Measurements from ENCODE around the gene C2orf49.
"Not testable (repeated sequence)": the region's sequence is repeated elsewhere in the genome, so short reads cannot be mapped to it uniquely, and the experiment has no call there.

C2orf49 gene

DNA sequence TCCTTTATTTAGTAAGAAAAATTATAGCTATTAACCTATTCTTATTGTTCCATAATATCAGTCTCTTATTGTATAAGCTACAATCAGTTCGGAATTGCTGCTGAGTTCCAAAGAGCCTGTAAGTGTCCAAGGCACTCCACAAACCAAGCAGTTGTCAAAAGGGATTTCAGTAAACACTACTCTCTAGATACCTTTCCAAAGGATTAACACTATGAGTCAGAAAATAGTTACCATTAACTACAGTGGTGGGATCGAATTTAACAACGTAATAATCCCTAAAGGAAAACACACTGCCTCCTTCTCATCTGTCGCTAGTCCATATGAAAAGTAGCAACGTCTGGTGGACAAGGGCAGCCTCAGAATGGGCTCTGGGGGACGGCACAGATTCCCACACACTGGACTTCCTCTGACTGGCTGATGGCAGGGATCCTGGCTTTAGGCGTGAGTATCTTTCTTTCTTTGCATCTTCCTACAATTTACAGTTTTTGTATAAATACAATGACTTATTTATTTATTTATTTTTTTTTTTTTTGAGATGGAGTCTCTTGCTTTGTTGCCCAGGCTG lies 16.6 kb upstream of the C2orf49 start:
- TF ChIP-seq, protein P1, sequence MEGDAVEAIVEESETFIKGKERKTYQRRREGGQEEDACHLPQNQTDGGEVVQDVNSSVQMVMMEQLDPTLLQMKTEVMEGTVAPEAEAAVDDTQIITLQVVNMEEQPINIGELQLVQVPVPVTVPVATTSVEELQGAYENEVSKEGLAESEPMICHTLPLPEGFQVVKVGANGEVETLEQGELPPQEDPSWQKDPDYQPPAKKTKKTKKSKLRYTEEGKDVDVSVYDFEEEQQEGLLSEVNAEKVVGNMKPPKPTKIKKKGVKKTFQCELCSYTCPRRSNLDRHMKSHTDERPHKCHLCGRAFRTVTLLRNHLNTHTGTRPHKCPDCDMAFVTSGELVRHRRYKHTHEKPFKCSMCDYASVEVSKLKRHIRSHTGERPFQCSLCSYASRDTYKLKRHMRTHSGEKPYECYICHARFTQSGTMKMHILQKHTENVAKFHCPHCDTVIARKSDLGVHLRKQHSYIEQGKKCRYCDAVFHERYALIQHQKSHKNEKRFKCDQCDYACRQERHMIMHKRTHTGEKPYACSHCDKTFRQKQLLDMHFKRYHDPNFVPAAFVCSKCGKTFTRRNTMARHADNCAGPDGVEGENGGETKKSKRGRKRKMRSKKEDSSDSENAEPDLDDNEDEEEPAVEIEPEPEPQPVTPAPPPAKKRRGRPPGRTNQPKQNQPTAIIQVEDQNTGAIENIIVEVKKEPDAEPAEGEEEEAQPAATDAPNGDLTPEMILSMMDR (IDR thresholded peaks at IDR 0.05; ENCODE audit: low read depth, low read length) = no peak
- no peak for DNase-seq (ENCODE audit: extremely low read depth, low read depth)

DNA sequence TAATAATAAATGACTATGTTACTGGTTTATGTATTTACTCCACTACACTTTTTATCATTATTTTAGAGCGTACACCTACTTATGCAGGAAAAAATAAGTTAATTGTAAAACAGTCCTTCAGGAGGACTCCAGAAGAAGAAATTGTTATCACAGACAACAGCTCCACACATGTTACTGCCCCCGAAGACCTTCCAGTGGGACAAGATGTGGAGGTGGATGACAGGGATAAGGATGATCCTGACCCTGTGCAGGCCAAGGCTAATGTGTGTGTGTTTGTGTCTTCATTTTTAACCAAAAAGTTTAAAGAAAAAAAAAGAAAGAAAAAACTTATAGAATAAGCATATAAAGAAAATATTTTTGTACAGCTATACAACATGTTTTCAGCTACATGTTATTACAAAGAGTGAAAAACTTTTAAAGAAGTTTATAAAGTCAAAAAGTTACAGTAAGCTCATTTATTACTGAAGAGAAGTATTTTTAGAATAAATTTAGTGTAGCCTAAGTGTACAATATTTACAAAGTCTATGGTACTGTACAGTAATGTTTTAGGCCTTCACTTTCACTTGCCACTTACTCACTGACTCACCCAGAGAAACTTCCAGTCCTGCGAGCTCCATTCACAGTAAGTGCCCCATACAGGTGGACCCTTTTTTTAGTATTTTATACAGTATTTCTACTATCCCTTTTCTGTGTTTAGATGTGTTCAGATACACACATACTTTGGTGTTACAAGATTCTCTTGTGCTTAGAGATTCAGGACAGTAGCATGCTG lies 15.3 kb upstream of the C2orf49 start:
- TF ChIP-seq, protein P1 (IDR thresholded peaks at IDR 0.05; ENCODE audit: low read depth, low read length) = no peak
- no peak for DNase-seq (ENCODE audit: extremely low read depth, low read depth)

DNA sequence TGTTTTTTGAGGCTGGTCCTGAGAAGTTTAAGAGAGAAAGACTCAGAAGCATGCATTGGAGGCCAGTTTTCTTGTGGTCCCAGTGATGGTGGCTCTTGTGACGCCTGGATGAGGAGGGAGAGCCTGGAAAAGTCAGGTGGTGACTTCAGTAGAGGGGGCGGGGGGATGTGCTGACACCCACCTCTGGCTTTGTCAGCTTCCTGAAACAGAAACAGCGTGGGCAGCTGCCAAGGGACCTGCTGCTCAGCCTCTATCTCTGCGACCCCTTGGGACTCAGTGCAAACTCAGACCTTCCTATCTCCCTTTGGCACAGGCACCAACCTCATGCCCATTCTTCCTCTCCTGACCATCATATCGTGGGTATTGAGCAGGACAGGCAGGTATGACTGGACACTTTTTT lies 14.2 kb upstream of the C2orf49 start:
- TF ChIP-seq, protein P1 (IDR thresholded peaks at IDR 0.05; ENCODE audit: low read depth, low read length) = no peak
- no peak for DNase-seq (ENCODE audit: extremely low read depth, low read depth)

GRCh38 chr2:105324101-105324500 lies 13.2 kb upstream of the C2orf49 start:
- TF ChIP-seq, protein P1 (IDR thresholded peaks at IDR 0.05; ENCODE audit: low read depth, low read length) = no peak
- no peak for DNase-seq (ENCODE audit: extremely low read depth, low read depth)

GRCh38 chr2:105324732-105325131 lies 12.6 kb upstream of the C2orf49 start:
- DNase-seq (ENCODE audit: extremely low read depth, low read depth) = no peak
- TF ChIP-seq, protein P1 (IDR thresholded peaks at IDR 0.05; ENCODE audit: low read depth, low read length) = no peak

GRCh38 chr2:105325389-105325963 lies 11.9 kb upstream of the C2orf49 start:
- TF ChIP-seq, protein P1 (IDR thresholded peaks at IDR 0.05; ENCODE audit: low read depth, low read length) = no peak
- no peak for DNase-seq (ENCODE audit: extremely low read depth, low read depth)

GRCh38 chr2:105327271-105327670 lies 10.1 kb upstream of the C2orf49 start:
- DNase-seq (ENCODE audit: extremely low read depth, low read depth) = not testable (repeated sequence)

All from AG09319 (cell line).